ENCODE measurements around the gene KATNB1. TPM values are rescaled to one million over a fixed set of nuclear protein-coding genes. Genes with fewer than 3 reads are reported as not detected.

The KATNB1 gene
- total RNA-seq, 1 experiment from 2014 or later: 37.7 TPM

GRCh38 chr16:57783116-57783515 is 47.5 kb downstream of the KATNB1 start:
- no peak for DNase-seq
- Histone ChIP-seq H4K20me1 (ENCODE audit: low read length) (no peaks in the 10 kb centered on the region), H3K36me3 (ENCODE audit: low read depth, low read length) (no peaks in the 10 kb centered on the region), H3K9me2 (replicated peaks; ENCODE audit: low read length) (no peaks in the 10 kb centered on the region), H2AFZ (ENCODE audit: low read length) (no peak overlapping the region), H3F3A (ENCODE audit: low read length, unreplicated experiment) (no peaks in the 10 kb centered on the region), H3K27ac (ENCODE audit: low read length) (no peak overlapping the region), H3K4me3 (ENCODE audit: low read length) (no peak overlapping the region), H3K4me2 (ENCODE audit: low read length) (no peak overlapping the region), H3K9me3 (ENCODE audit: low read length) (no peaks in the 10 kb centered on the region), H3K9ac (ENCODE audit: low read length) (no peak overlapping the region), H3K79me2 (ENCODE audit: low read length) (no peaks in the 10 kb centered on the region), H3K27me3 (ENCODE audit: low read length) (no peaks in the 10 kb centered on the region), H3K4me1 (ENCODE audit: insufficient read depth, low read length) (no peaks in the 10 kb centered on the region)
- TF ChIP-seq EZH2 (IDR thresholded peaks at IDR 0.05; ENCODE audit: low read length, unreplicated experiment) (no peak), EZH2phosphoT487 (IDR thresholded peaks at IDR 0.05; ENCODE audit: borderline replicate concordance, low read length) (no peak)
- TF ChIP-seq, protein P1, sequence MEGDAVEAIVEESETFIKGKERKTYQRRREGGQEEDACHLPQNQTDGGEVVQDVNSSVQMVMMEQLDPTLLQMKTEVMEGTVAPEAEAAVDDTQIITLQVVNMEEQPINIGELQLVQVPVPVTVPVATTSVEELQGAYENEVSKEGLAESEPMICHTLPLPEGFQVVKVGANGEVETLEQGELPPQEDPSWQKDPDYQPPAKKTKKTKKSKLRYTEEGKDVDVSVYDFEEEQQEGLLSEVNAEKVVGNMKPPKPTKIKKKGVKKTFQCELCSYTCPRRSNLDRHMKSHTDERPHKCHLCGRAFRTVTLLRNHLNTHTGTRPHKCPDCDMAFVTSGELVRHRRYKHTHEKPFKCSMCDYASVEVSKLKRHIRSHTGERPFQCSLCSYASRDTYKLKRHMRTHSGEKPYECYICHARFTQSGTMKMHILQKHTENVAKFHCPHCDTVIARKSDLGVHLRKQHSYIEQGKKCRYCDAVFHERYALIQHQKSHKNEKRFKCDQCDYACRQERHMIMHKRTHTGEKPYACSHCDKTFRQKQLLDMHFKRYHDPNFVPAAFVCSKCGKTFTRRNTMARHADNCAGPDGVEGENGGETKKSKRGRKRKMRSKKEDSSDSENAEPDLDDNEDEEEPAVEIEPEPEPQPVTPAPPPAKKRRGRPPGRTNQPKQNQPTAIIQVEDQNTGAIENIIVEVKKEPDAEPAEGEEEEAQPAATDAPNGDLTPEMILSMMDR (conservative IDR thresholded peaks at IDR 0.05; ENCODE audit: low read depth, low read length): no peak
- intact Hi-C loops (cut with micrococcal nuclease): no loop called here
- ChIA-PET POLR2A (ENCODE audit: unreplicated experiment) (no interaction called here), CTCF (no interaction called here)
- BruUV-seq (replicated peaks): no TSS peak
- no peak for ATAC-seq

- Histone ChIP-seq H3K4me1 (ENCODE audit: insufficient read depth, low read length) (no peaks in the 10 kb centered on the region), H3K9me3 (ENCODE audit: low read length) (no peaks in the 10 kb centered on the region), H2AFZ (ENCODE audit: low read length) (no peak overlapping the region), H3F3A (ENCODE audit: low read length, unreplicated experiment) (no peaks in the 10 kb centered on the region), H3K36me3 (ENCODE audit: low read depth, low read length) (no peaks in the 10 kb centered on the region), H3K4me2 (ENCODE audit: low read length) (no peak overlapping the region), H3K4me3 (ENCODE audit: low read length) (no peak overlapping the region), H3K9me2 (replicated peaks; ENCODE audit: low read length) (no peaks in the 10 kb centered on the region), H3K27ac (ENCODE audit: low read length) (no peak overlapping the region), H3K79me2 (ENCODE audit: low read length) (no peaks in the 10 kb centered on the region), H3K27me3 (ENCODE audit: low read length) (no peaks in the 10 kb centered on the region), H4K20me1 (ENCODE audit: low read length) (no peaks in the 10 kb centered on the region), H3K9ac (ENCODE audit: low read length) (no peak overlapping the region)
- CTCF ChIA-PET: interaction anchor here (0.6 kb wide), 1 partner anchor 1183 kb away, joined by 4 read pairs; no protein-coding TSS in a partner anchor
- no TSS peak for BruUV-seq (replicated peaks)
- POLR2A ChIA-PET (ENCODE audit: unreplicated experiment): no interaction called here
- TF ChIP-seq EZH2 (IDR thresholded peaks at IDR 0.05; ENCODE audit: low read length, unreplicated experiment): no peak
- TF ChIP-seq, protein P1 (conservative IDR thresholded peaks at IDR 0.05; ENCODE audit: low read depth, low read length): no peak
- no peak for TF ChIP-seq EZH2phosphoT487 (IDR thresholded peaks at IDR 0.05; ENCODE audit: borderline replicate concordance, low read length)
- ATAC-seq (no peak), DNase-seq (no peak)
- intact Hi-C loops (cut with micrococcal nuclease): no loop called here
Observed at GRCh38 chr16:57783883-57784282, 48.3 kb downstream of the KATNB1 start.

DNA sequence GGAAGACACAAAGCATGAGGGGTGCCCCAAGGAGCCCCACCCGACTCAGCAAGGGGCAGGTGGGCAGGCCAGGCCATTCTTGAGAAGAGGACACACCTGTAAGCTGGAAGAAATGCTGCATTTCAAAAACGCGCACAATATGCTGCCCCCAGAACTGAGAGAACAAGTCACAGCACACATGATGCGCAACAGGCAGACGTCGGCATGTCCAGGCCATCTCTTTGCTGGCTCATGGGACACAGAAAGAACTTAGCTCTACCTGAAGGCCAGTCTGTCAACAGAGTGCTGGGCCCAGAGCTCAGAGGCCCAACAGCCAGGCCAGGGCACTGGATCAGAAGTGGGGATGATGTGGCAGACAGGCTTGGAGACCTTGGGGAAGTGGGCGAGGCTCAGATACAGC is 48.8 kb downstream of the KATNB1 start:
- DNase-seq: no peak
- TF ChIP-seq EZH2phosphoT487 (IDR thresholded peaks at IDR 0.05; ENCODE audit: borderline replicate concordance, low read length): no peak
- no peak for TF ChIP-seq EZH2 (IDR thresholded peaks at IDR 0.05; ENCODE audit: low read length, unreplicated experiment)
- TF ChIP-seq, protein P1 (conservative IDR thresholded peaks at IDR 0.05; ENCODE audit: low read depth, low read length): no peak
- ChIA-PET CTCF (interaction anchor here (0.6 kb wide), 1 partner anchor 1184 kb away, joined by 4 read pairs; no protein-coding TSS in a partner anchor), POLR2A (ENCODE audit: unreplicated experiment) (no interaction called here)
- Histone ChIP-seq H3K4me1 (ENCODE audit: insufficient read depth, low read length) (no peaks in the 10 kb centered on the region), H3K79me2 (ENCODE audit: low read length) (no peaks in the 10 kb centered on the region), H3F3A (ENCODE audit: low read length, unreplicated experiment) (no peaks in the 10 kb centered on the region), H2AFZ (ENCODE audit: low read length) (no peak overlapping the region), H3K9me3 (ENCODE audit: low read length) (no peaks in the 10 kb centered on the region), H3K4me3 (ENCODE audit: low read length) (no peak overlapping the region), H3K9ac (ENCODE audit: low read length) (no peak overlapping the region), H3K27ac (ENCODE audit: low read length) (no peak overlapping the region), H3K36me3 (ENCODE audit: low read depth, low read length) (no peaks in the 10 kb centered on the region), H3K9me2 (replicated peaks; ENCODE audit: low read length) (no peaks in the 10 kb centered on the region), H3K27me3 (ENCODE audit: low read length) (no peaks in the 10 kb centered on the region), H4K20me1 (ENCODE audit: low read length) (no peaks in the 10 kb centered on the region), H3K4me2 (ENCODE audit: low read length) (no peak overlapping the region)
- BruUV-seq (replicated peaks): no TSS peak
- intact Hi-C loops (cut with micrococcal nuclease): no loop called here
- no peak for ATAC-seq
